ENCODE results near the gene NRGN.

The NRGN gene

GRCh38 chr11:124778281-124778680 is 38.5 kb downstream of the NRGN start:
- no peak for DNase-seq (ENCODE audit: insufficient read length, low spot score)
- no peak for FAIRE-seq

DNA sequence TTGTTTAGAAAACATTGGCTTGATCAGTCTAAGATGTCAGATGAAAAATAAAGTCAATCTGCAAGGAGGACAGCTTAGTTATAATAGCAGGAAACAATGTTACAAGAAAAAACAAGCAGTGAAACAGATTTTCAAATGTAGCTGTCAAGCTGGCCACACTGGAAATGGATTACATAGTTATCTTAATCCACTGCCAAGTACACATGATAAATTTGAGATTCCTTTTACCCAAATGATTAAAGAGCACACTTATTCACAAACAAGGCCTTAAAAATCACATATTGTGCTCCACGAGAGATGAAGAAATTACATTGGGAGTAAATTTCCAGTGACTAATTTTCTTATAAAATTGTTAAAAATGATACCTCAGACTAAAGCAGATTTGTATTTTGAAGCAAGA is 39.8 kb downstream of the NRGN start:
- no peak for DNase-seq (ENCODE audit: insufficient read length, low spot score)
- no peak for FAIRE-seq

DNA sequence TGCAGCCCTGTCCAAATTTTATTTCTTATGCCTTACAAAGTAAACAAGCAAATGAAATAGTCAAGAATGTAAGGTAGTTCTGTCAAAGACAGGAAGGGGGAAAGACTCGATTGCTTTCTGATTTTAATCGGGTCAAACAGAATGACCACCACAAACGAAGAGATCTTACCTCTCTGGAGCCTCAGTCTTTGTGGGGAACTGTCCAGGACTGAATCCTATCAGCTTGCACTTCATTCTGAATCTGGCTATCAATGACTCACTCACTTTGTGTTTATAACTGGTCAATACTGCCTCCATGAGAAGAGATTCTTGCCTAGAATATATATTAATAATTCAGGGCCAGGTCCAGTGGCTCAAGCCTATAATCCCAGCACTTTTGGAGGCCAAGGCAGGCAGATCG is 43.3 kb downstream of the NRGN start:
- FAIRE-seq (no peak), DNase-seq (ENCODE audit: insufficient read length, low spot score) (no peak)

DNA sequence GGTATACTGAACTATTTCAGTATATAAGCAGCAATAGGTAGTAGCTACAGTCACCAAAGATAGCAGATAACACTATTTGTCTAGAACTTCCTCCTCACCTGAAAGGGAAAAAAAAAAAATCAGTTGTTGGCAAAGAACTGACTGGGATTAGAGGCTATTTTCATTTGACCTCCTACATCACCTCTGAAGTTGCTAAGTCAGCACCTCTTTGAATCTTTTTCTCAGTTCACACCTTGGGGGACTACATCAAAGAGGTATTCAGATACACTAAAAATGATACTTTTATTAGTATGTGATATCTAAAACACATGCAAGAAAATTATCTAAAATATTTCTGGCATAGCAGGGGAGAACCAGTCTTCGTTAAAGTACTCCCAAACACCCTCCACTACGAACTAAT is 44.3 kb downstream of the NRGN start:
- FAIRE-seq (no peak), DNase-seq (ENCODE audit: insufficient read length, low spot score) (no peak)

DNA sequence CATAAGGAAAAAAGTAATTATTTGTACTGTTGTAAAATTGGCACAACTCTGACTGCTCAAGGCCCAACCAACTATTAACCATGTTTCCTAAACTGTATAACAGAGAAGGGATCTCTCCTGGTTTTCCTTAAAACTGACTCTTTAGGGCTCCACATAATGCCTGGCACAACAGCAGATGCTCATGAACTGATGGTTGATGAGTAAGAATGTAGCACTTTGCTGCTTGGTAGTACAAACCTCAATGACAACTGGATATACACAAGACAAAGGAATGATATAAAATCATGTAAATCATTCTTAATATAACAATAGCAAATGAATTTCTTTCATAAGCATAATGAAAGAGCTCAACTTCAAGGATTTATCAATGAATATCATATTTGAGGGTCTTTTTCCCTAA is 48.8 kb downstream of the NRGN start:
- DNase-seq (ENCODE audit: insufficient read length, low spot score) (no peak), FAIRE-seq (no peak)

DNA sequence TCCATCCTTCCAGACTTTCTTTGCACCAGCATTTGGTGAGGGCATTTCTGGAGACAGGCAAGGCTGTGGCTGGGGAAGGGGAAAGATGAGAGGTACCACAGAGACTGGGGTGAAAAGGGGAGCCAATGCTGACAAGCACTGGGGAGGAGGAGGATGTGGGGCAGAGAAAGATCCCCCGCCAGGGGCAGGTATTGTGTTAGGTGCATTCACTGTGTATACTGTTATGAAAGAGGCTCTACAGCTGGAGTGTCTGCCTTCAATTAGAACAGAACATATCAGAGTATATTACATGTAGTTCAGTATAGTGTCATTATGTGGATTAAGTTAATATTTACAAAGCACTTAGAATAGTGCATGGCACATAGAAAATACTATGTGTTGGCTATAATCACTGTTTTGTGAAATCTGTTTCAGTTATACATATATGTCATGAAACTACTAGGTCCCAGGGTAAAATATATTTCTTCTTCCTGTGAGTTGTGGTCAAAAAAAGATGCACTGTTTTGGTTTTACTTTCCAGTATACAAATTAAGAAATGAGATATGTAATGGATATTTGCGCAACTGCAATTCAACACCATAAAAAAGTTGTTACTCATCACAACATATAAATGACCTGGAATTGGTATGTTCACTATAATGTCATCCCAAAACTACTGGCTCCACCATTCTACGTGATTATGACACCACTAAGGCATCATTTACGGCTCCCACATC is 52.0 kb downstream of the NRGN start:
- FAIRE-seq (no peak), DNase-seq (ENCODE audit: insufficient read length, low spot score) (no peak)

DNA sequence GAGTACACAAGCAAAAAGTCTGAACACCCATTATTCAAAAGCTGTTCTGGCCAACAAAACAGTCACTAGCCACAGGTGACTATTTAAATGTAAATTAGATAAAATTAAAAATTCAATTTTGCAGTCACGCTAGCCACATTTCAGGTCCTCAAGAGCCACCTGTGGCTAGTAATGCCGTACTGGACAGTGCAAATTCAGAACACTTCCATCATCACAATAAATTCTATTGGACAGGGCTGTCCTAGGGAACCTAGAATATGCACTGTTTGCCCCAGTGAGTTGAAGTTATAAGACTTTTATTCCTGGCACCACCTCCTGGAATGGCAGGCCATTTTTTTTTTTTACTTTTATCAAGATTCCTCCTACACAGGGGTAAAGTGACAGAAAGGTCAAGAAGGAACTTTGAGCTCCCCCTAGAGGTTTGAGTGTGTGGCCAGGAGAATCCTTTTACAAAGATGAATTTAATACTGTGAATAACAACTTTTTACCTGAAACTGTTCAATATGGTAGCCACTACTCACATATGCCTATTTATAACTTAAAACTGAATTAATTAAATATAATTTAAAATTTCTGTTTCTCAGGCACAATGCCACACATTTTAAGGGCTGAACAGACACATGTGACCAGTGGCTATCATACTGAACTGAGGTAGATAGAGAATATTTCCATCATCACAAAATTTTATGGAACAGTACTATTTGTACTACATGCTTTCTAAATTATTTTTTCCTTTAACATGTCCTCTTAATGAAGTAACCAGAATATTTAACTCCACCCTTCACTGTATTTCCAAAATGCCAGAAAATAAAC is 53.9 kb downstream of the NRGN start:
- DNase-seq (ENCODE audit: insufficient read length, low spot score), result no peak
- no peak for FAIRE-seq

GRCh38 chr11:124796312-124796711 is 56.6 kb downstream of the NRGN start:
- DNase-seq (ENCODE audit: insufficient read length, low spot score) (no peak), FAIRE-seq (no peak)
